ENCODE data around the gene MRPS10. TPM values are rescaled to one million over a fixed set of nuclear protein-coding genes. Genes with fewer than 3 reads are reported as not detected.

Gene MRPS10
- total and polyA plus RNA-seq, 7 donors, result 40.3 to 110 (median 54.5) TPM

- intact Hi-C loops (cut with DNase I), result no loop called here
- ATAC-seq (no peak), DNase-seq (no peak)
- no peak overlapping the region for H3K4me3 ChIP-seq
- no peaks in the 10 kb centered on the region for H3K36me3 ChIP-seq (ENCODE audit: insufficient read depth in 1 of 2, low read depth in 1 of 2)
- H3K9me3 ChIP-seq, result no peaks in the 10 kb centered on the region
- WGBS, 3 donors, result 76 to 79% (median 79%) methylated on average over 8 of the region's 8 CpGs
- no peak overlapping the region for H3K27ac ChIP-seq
- H3K4me1 ChIP-seq, result no peaks in the 10 kb centered on the region
- H3K27me3 ChIP-seq (ENCODE audit: insufficient read depth in 3 of 3, low read length in 2 of 3), result no peaks in the 10 kb centered on the region
- no peak for TF ChIP-seq CTCF (IDR thresholded peaks at IDR 0.05)
These were observed 13.0 kb upstream of the MRPS10 start for GRCh38 chr6:42230345-42231321.

GRCh38 chr6:42229506-42230119 is 12.0 kb upstream of the MRPS10 start:
- WGBS, 3 donors, result 67 to 81% (median 70%) methylated on average over 6 of the region's 6 CpGs
- no peak for DNase-seq
- no peaks in the 10 kb centered on the region for H3K27me3 ChIP-seq (ENCODE audit: insufficient read depth in 3 of 3, low read length in 2 of 3)
- H3K36me3 ChIP-seq (ENCODE audit: insufficient read depth in 1 of 2, low read depth in 1 of 2), result no peaks in the 10 kb centered on the region
- no peak for ATAC-seq
- H3K4me3 ChIP-seq, result no peak overlapping the region
- no peak for TF ChIP-seq CTCF (IDR thresholded peaks at IDR 0.05)
- intact Hi-C loops (cut with DNase I), result no loop called here
- no peaks in the 10 kb centered on the region for H3K4me1 ChIP-seq
- H3K27ac ChIP-seq, result no peak overlapping the region
- H3K9me3 ChIP-seq, result no peaks in the 10 kb centered on the region

- DNase-seq, result no peak
- H3K9me3 ChIP-seq, result no peaks in the 10 kb centered on the region
- TF ChIP-seq CTCF (IDR thresholded peaks at IDR 0.05), result no peak
- intact Hi-C loops (cut with DNase I), result no loop called here
- WGBS, 3 donors, result 88 to 90% (median 90%) methylated on average over 15 of the region's 15 CpGs
- no peak overlapping the region for H3K27ac ChIP-seq
- H3K36me3 ChIP-seq (ENCODE audit: insufficient read depth in 1 of 2, low read depth in 1 of 2), result no peaks in the 10 kb centered on the region
- no peaks in the 10 kb centered on the region for H3K4me1 ChIP-seq
- no peak for ATAC-seq
- no peaks in the 10 kb centered on the region for H3K27me3 ChIP-seq (ENCODE audit: insufficient read depth in 3 of 3, low read length in 2 of 3)
- H3K4me3 ChIP-seq, result no peak overlapping the region
These were observed 10.6 kb upstream of the MRPS10 start for GRCh38 chr6:42228305-42228704.

- no peaks in the 10 kb centered on the region for H3K36me3 ChIP-seq (ENCODE audit: insufficient read depth in 1 of 2, low read depth in 1 of 2)
- ATAC-seq (no peak), DNase-seq (no peak)
- intact Hi-C loops (cut with DNase I), result no loop called here
- TF ChIP-seq CTCF (IDR thresholded peaks at IDR 0.05), result no peak
- no peak overlapping the region for H3K4me3 ChIP-seq
- no peaks in the 10 kb centered on the region for H3K27me3 ChIP-seq (ENCODE audit: insufficient read depth in 3 of 3, low read length in 2 of 3)
- WGBS, 3 donors, result 76 to 90% (median 79%) methylated on average over 9 of the region's 9 CpGs
- no peaks in the 10 kb centered on the region for H3K9me3 ChIP-seq
- no peak overlapping the region for H3K27ac ChIP-seq
- no peaks in the 10 kb centered on the region for H3K4me1 ChIP-seq
These were observed 9.7 kb upstream of the MRPS10 start for GRCh38 chr6:42227173-42227850.
